SK-N-SH treated with all-trans-retinoic acid at 6 μM for 48 hours (cell line): ENCODE data around the gene ANK3.

Source experiments
- ATAC-seq: fragments of 200-7000 bp; cut with Tn5 transposase; 3 replicates; pipeline ENCODE4 v1.9.1; 2020; ENCODE audit warnings: mild to moderate bottlenecking, moderate library complexity
- ARNTL ChIP-seq: fragments of 450-650 bp; formaldehyde crosslinking; IDR thresholded peaks from 2 replicates; pipeline ENCODE4 v1.5.0; 2020; ENCODE audit warnings: low read depth, mild to moderate bottlenecking, moderate library complexity, borderline replicate concordance
- BACH2 ChIP-seq: fragments of 250-450 bp; sonication (Bioruptor Pico); IDR thresholded peaks from 2 replicates; pipeline ENCODE4 v1.9.0; 2021; ENCODE audit warnings: mild to moderate bottlenecking, borderline replicate concordance
- CREB5 ChIP-seq: fragments of 250-450 bp; sonication (Bioruptor Pico); IDR thresholded peaks from 2 replicates; pipeline ENCODE4 v1.5.1; 2020; ENCODE audit warnings: low read depth, mild to moderate bottlenecking, moderate library complexity
- CSDC2 ChIP-seq: fragments of 250-450 bp; sonication (Bioruptor Pico); IDR thresholded peaks from 2 replicates; pipeline ENCODE4 v1.5.0; 2020; ENCODE audit warnings: mild to moderate bottlenecking, moderate library complexity
- ESRRG ChIP-seq: fragments of 250-450 bp; sonication (Bioruptor Pico); IDR thresholded peaks from 2 replicates; pipeline ENCODE4 v1.6.1; 2021; ENCODE audit warnings: mild to moderate bottlenecking
- GLIS3 ChIP-seq: fragments of 250-450 bp; sonication (Bioruptor Pico); IDR thresholded peaks from 2 replicates; pipeline ENCODE4 v1.5.0; 2020; ENCODE audit warnings: mild to moderate bottlenecking, moderate library complexity
- ISL1 ChIP-seq: fragments of 250-450 bp; sonication (Bioruptor Pico); IDR thresholded peaks from 2 replicates; pipeline ENCODE4 v2.1.2; 2022; ENCODE audit warnings: mild to moderate bottlenecking, moderate library complexity
- OSR1 ChIP-seq: fragments of 250-450 bp; sonication (Bioruptor Pico); IDR thresholded peaks from 2 replicates; pipeline ENCODE4 v1.8.0; 2022; ENCODE audit warnings: moderate library complexity, mild to moderate bottlenecking, inconsistent platforms
- PATZ1 ChIP-seq: fragments of 250-450 bp; sonication (Bioruptor Pico); IDR thresholded peaks from 2 replicates; pipeline ENCODE4 v1.8.0; 2020; ENCODE audit warnings: mild to moderate bottlenecking, moderate library complexity, borderline replicate concordance
- PPARA ChIP-seq: fragments of 250-450 bp; sonication (Bioruptor Pico); IDR thresholded peaks from 2 replicates; pipeline ENCODE4 v1.5.0; 2020; ENCODE audit warnings: mild to moderate bottlenecking, borderline replicate concordance
- TCF4 ChIP-seq: fragments of 250-450 bp; sonication (Bioruptor Pico); IDR thresholded peaks from 2 replicates; pipeline ENCODE4 v1.8.0; 2021; ENCODE audit warnings: mild to moderate bottlenecking, moderate library complexity, borderline replicate concordance
- ZFP3 ChIP-seq: fragments of 250-450 bp; sonication (Bioruptor Pico); IDR thresholded peaks from 2 replicates; pipeline ENCODE4 v1.5.0; 2020; ENCODE audit warnings: mild to moderate bottlenecking, moderate library complexity
- ZNF70 ChIP-seq: fragments of 450-650 bp; formaldehyde crosslinking; IDR thresholded peaks from 2 replicates; pipeline ENCODE4 v1.5.0; 2020; ENCODE audit warnings: mild to moderate bottlenecking, moderate library complexity
- ZNF8 ChIP-seq: fragments of 450-650 bp; formaldehyde crosslinking; IDR thresholded peaks from 2 replicates; pipeline ENCODE4 v1.5.0; 2020; ENCODE audit warnings: mild to moderate bottlenecking, moderate library complexity
- TF ChIP-seq, protein P1 (sequence below): fragments of 250-450 bp; sonication (Bioruptor Pico); IDR thresholded peaks from 2 replicates; pipeline ENCODE4 v1.5.0; 2020; ENCODE audit warnings: mild to moderate bottlenecking, moderate library complexity
- TF ChIP-seq, protein P2 (sequence below): fragments of 250-450 bp; sonication (Bioruptor Pico); IDR thresholded peaks from 2 replicates; pipeline ENCODE4 v1.5.1; 2021; ENCODE audit warnings: mild to moderate bottlenecking, moderate library complexity

ANK3 gene

GRCh38 chr10:60138026-60138425, 251.6 kb downstream of the ANK3 start:
- no peak for ATAC-seq
- no peak for TF ChIP-seq PATZ1 (CRISPR knock-in tag)
- TF ChIP-seq ZNF70 (CRISPR knock-in tag): no peak
- TF ChIP-seq OSR1 (CRISPR knock-in tag): no peak
- TF ChIP-seq BACH2 (CRISPR knock-in tag): no peak
- no peak for TF ChIP-seq ARNTL (CRISPR knock-in tag)
- TF ChIP-seq CSDC2 (CRISPR knock-in tag): no peak
- TF ChIP-seq, protein P1, sequence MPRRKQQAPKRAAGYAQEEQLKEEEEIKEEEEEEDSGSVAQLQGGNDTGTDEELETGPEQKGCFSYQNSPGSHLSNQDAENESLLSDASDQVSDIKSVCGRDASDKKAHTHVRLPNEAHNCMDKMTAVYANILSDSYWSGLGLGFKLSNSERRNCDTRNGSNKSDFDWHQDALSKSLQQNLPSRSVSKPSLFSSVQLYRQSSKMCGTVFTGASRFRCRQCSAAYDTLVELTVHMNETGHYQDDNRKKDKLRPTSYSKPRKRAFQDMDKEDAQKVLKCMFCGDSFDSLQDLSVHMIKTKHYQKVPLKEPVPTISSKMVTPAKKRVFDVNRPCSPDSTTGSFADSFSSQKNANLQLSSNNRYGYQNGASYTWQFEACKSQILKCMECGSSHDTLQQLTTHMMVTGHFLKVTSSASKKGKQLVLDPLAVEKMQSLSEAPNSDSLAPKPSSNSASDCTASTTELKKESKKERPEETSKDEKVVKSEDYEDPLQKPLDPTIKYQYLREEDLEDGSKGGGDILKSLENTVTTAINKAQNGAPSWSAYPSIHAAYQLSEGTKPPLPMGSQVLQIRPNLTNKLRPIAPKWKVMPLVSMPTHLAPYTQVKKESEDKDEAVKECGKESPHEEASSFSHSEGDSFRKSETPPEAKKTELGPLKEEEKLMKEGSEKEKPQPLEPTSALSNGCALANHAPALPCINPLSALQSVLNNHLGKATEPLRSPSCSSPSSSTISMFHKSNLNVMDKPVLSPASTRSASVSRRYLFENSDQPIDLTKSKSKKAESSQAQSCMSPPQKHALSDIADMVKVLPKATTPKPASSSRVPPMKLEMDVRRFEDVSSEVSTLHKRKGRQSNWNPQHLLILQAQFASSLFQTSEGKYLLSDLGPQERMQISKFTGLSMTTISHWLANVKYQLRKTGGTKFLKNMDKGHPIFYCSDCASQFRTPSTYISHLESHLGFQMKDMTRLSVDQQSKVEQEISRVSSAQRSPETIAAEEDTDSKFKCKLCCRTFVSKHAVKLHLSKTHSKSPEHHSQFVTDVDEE (CRISPR knock-in tag): no peak
- TF ChIP-seq GLIS3 (CRISPR knock-in tag): no peak
- TF ChIP-seq, protein P2, sequence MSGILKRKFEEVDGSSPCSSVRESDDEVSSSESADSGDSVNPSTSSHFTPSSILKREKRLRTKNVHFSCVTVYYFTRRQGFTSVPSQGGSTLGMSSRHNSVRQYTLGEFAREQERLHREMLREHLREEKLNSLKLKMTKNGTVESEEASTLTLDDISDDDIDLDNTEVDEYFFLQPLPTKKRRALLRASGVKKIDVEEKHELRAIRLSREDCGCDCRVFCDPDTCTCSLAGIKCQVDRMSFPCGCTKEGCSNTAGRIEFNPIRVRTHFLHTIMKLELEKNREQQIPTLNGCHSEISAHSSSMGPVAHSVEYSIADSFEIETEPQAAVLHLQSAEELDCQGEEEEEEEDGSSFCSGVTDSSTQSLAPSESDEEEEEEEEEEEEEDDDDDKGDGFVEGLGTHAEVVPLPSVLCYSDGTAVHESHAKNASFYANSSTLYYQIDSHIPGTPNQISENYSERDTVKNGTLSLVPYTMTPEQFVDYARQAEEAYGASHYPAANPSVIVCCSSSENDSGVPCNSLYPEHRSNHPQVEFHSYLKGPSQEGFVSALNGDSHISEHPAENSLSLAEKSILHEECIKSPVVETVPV (CRISPR knock-in tag): no peak

DNA sequence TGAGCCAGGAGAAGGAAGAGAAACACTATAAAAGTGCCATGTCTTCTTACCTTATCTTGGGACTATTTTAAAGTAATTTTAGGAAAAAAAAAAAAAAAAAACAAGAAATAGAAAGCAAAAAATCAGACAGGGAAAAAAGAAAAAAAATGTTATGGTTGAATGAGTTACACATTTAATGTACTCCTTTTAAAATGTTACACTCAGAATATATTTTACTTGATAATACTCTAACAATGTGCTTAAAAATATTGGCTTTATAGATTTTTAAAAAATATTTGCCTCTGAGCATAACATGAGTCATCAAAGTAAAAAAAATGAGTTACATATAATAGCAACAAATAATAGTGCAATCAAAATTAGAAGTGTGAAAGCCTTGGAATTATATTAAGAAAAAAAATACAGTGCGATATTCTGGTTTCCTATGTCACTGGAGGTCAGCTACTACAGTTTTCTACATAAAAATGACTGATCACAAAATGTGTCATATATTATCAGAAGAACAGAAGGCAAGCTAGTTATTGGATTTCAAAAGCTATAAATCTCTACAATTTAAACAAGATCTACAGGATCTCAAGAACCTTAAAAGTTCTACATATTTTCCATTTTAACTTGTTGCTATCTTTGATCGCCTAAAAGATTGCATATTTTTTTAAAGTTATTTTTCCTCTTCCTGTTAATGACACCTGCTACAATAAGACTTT, 252.2 kb downstream of the ANK3 start:
- no peak for ATAC-seq

GRCh38 chr10:60135020-60135419, 254.7 kb downstream of the ANK3 start:
- ATAC-seq: no peak
- TF ChIP-seq ISL1: no peak
- no peak for TF ChIP-seq PPARA (CRISPR knock-in tag)
- TF ChIP-seq CSDC2 (CRISPR knock-in tag): no peak
- TF ChIP-seq BACH2 (CRISPR knock-in tag): no peak
- TF ChIP-seq PATZ1 (CRISPR knock-in tag): no peak
- no peak for TF ChIP-seq ESRRG (CRISPR knock-in tag)
- TF ChIP-seq TCF4 (CRISPR knock-in tag): no peak
- no peak for TF ChIP-seq ZNF8 (CRISPR knock-in tag)
- TF ChIP-seq ARNTL (CRISPR knock-in tag): no peak

More for the DNA sequence above, 252.2 kb downstream of the ANK3 start:
- TF ChIP-seq ARNTL (CRISPR knock-in tag): no peak
- no peak for TF ChIP-seq PPARA (CRISPR knock-in tag)

GRCh38 chr10:60134548-60134947, 255.1 kb downstream of the ANK3 start:
- ATAC-seq: peak; percentile 54; the same call in 2 of the 3 replicates
- TF ChIP-seq CREB5 (peak; percentile 56; the same call in 1 of the 2 replicates), ISL1 (peak; percentile 73), ZFP3 (CRISPR knock-in tag) (no peak)
- TF ChIP-seq, all 23 proteins: peak for 2
